ENCODE results near the gene CD81.

Gene CD81

DNA sequence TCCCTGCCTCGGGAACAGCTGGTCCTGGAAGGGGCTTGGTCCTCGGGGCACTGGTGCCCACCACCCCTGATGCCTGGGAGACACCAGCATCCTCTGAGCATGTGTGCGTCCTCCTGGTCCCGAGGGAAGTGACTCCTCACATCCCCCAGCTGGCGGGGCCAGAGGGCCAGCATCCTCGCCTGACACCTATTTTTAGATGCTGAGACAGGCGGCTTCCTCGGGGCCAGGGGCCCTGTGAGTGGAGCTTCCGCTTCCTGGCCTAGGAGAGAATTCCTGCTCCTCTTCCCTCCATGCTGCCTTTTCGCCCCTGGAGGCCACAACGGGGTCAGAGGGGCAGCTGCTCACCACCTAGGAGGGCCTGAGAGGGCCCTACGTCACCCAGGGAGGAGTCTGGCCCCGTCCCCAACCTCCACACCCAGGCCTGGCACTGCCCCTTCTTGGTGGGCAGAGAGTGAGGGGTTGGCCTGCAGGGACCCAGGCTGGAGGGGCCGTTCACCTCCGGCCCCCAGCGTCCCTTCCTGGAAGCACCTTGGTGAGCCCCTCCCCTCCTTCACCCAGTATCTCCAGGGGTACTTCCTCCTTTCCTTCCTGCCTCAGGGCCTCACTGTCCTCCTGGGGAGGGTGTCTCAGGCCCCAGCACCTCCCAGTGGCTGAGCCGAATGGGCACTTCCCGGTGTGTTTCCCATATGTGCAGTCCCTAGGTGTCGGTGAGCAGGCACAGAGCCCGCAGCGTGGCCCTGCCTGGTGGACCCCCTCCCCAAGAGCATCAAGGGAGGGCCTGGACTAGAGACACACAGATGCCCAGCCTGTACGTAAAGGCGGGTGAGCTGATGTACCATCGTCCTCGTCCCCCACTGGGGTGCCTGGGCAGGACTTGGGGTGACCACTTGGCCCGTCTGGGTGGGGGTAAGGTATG is 6.1 kb downstream of the CD81 start:
- no peaks in the 10 kb centered on the region for H3K4me1 ChIP-seq
- H3K36me3 ChIP-seq, result no peaks in the 10 kb centered on the region; the same call in 1 of the 2 replicates
- H3K9me3 ChIP-seq, result no peaks in the 10 kb centered on the region
- H3K4me3 ChIP-seq (ENCODE audit: low read depth, low read length), result no peak overlapping the region
- H3K27me3 ChIP-seq, result no peaks in the 10 kb centered on the region
- DNase-seq, result no peak
- TF ChIP-seq, protein P1, sequence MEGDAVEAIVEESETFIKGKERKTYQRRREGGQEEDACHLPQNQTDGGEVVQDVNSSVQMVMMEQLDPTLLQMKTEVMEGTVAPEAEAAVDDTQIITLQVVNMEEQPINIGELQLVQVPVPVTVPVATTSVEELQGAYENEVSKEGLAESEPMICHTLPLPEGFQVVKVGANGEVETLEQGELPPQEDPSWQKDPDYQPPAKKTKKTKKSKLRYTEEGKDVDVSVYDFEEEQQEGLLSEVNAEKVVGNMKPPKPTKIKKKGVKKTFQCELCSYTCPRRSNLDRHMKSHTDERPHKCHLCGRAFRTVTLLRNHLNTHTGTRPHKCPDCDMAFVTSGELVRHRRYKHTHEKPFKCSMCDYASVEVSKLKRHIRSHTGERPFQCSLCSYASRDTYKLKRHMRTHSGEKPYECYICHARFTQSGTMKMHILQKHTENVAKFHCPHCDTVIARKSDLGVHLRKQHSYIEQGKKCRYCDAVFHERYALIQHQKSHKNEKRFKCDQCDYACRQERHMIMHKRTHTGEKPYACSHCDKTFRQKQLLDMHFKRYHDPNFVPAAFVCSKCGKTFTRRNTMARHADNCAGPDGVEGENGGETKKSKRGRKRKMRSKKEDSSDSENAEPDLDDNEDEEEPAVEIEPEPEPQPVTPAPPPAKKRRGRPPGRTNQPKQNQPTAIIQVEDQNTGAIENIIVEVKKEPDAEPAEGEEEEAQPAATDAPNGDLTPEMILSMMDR (IDR thresholded peaks at IDR 0.05; ENCODE audit: low read depth, low read length), result no peak

DNA sequence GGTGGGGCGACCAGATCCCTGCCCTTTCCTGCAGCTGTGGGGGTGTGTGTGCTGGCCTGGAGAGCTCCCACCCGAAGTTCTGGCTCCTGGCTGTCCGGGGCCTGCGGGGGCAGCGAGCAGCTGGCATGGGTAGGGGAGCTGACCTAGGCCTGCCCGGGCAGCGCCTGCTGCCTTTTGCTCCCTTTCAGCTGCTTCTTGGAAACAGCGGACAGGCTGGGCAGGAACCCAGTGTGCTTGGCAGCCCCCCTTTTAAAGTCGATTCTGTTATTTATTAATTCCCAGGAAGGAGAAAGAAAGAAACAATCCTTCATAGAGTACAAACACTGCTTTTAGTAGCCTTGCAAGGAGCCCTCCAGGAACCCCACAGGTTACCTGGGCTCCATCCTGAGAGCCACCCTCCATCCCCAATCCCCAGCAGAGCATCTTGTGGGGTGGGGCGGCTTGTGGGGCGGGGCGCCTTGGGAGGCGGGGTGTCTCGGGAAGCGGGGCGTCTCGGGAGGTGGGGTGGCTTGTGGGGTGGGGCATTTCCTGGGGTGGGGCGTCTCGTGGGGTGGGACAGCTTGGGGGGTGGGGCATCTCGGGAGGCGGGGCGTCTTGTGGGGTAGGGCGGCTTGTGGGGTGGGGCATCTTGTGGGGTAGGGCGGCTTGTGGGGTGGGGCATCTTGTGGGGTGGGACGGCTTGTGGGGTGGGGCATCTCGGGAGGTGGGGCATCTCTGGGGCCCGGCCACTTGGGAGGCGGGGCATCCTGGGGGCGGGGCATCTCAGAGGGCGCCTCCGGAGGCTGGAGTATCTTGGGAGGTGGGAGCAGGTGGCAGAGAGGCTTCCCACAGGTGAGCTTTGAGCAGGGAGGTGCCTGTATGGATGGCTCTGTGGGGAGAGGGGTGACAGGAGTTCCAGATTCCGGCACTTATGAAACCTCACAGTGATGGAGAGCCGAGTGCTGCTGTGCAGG is 7.0 kb downstream of the CD81 start:
- Histone ChIP-seq H3K9me3 (no peaks in the 10 kb centered on the region), H3K36me3 (no peaks in the 10 kb centered on the region; the same call in 1 of the 2 replicates), H3K27me3 (no peaks in the 10 kb centered on the region), H3K4me1 (peaks cover 3% of the 10 kb centered on the region; the same call in 1 of the 2 replicates), H3K4me3 (ENCODE audit: low read depth, low read length) (no peak overlapping the region)
- no peak for DNase-seq
- TF ChIP-seq, protein P1 (IDR thresholded peaks at IDR 0.05; ENCODE audit: low read depth, low read length), result no peak

DNA sequence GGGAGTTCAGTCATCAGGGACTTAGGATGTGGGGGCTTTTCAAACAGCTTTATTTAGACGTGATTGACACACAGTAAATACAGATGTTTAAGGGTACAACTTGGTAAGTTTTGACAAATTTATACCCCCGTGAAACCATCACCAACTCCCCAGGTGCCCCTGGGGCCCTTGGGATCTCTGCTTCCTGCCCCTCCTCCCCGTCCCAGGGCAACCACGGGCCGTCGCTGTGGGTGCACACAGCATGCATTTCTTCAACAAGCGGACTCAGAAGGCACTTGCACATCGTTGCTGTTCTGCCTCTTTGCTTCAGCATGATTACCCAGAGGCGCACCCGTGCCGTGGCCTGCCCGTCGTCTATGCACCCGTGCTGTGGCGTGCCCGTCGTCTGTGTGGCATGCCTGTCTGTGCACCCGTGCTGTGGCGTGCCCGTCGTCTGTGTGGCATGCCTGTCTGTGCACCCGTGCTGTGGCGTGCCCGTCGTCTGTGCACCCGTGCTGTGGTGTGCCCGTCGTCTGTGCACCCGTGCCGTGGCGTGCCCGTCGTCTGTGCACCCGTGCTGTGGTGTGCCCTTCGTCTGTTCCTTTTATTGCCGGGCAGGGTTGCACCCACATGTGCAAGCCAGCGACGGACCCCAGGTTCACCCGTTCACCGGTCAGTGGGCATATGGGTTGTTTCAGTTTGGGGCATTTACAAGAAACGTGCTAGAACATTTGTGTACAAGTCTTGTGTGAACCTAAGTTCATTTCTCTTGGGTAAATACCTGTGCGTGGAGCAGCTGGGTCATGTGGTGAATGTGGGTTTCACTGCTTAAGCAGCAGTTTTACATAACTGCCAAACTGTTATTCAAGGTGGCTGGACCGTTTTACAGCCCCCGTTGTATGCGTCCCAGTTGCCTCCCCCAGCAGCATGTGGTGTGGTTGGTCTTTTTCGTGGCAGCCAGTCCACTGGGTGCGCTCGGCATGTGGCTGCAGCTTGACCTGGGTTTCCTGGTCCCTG is 8.3 kb downstream of the CD81 start:
- H3K36me3 ChIP-seq, result no peaks in the 10 kb centered on the region; the same call in 1 of the 2 replicates
- H3K9me3 ChIP-seq, result no peaks in the 10 kb centered on the region
- H3K27me3 ChIP-seq, result no peaks in the 10 kb centered on the region
- H3K4me1 ChIP-seq, result peaks cover 3% of the 10 kb centered on the region; the same call in 1 of the 2 replicates
- H3K4me3 ChIP-seq (ENCODE audit: low read depth, low read length), result no peak overlapping the region
- DNase-seq, result no peak
- TF ChIP-seq, protein P1 (IDR thresholded peaks at IDR 0.05; ENCODE audit: low read depth, low read length), result no peak

DNA sequence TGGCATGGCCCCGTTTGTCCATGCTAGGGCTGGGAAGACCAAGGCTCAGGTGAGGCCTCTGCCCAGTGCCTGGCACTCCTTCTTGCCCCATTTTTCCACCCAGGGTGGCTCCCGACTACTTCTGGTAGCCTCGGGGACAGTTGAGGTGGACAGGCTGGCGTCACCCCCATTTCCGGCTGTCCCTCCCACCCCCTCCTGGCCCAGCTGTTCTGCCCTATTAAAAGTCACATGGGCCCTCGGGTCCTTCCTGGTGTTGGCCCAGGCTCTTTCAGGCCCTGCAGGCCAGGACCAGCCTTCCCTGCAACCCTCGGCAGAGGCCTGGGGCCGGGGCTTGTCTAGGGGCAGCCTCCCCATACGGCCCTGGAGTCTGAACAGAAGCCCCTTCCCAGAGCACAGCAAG is 9.5 kb downstream of the CD81 start:
- H3K4me1 ChIP-seq, result peaks cover 3% of the 10 kb centered on the region; the same call in 1 of the 2 replicates
- no peaks in the 10 kb centered on the region for H3K36me3 ChIP-seq
- H3K9me3 ChIP-seq, result no peaks in the 10 kb centered on the region
- TF ChIP-seq, protein P1 (IDR thresholded peaks at IDR 0.05; ENCODE audit: low read depth, low read length), result no peak
- no peaks in the 10 kb centered on the region for H3K27me3 ChIP-seq
- no peak overlapping the region for H3K4me3 ChIP-seq (ENCODE audit: low read depth, low read length)
- DNase-seq, result no peak

DNA sequence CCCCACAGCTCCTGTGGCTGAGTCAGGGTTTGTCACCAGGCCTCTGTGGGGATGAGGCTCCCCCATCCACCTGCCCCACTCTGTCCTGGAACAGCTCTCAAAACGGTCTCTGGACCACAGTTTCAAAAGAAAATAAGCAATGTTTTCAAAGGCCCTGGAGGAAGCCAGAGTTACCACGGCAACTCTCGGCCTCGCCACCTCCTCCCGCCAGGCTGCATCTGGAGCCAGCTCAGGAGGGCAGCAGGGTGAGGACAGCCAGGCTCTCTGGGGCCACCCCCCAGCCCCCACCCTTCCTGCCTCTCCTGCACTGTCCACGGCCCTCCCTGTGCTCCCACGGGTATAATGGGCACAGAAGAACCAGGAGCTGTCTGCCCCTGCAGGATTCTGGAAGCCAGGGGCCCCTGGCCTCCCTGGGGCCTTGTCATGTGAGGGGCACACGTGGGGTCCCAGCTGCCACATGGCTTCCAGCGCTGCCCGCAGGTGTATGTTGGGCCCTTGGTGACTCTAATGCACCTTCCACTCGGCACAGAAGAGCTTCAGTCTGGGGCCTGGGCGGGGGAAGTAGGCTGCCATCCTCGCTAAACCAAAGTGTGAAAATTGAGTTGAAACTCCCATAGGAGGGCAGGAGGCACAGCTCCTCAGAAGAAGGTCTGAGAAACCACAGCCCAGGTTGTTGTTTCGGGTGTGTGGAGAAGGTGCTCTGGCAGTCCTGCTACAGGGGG is 10.3 kb downstream of the CD81 start:
- no peak for DNase-seq
- Histone ChIP-seq H3K36me3 (no peaks in the 10 kb centered on the region), H3K4me1 (peaks cover 3% of the 10 kb centered on the region; the same call in 1 of the 2 replicates), H3K9me3 (no peaks in the 10 kb centered on the region), H3K4me3 (ENCODE audit: low read depth, low read length) (no peak overlapping the region), H3K27me3 (no peaks in the 10 kb centered on the region)
- TF ChIP-seq, protein P1 (IDR thresholded peaks at IDR 0.05; ENCODE audit: low read depth, low read length), result no peak

All from BE2C (cell line).